ENCODE results near the gene HEPN1.

GRCh38 chr11:124938206-124938765 is 19.2 kb downstream of the HEPN1 start:
- TF ChIP-seq CTCF (conservative IDR thresholded peaks at IDR 0.05), result no peak
- TF ChIP-seq ZFX (IDR thresholded peaks at IDR 0.05), result no peak
